H1 (cell line): ENCODE data around the gene NDST3. TPM values are rescaled to one million over a fixed set of nuclear protein-coding genes. Genes with fewer than 3 reads are reported as not detected.

Experiments
- CREB1 ChIP-seq: IDR thresholded peaks from 2 replicates; pipeline ENCODE4 v1.6.1; 2012; ENCODE audit warnings: inconsistent platforms
- EZH2 ChIP-seq: fragments of 200-600 bp; sonication (generic); IDR thresholded peaks from 2 replicates; pipeline ENCODE4 v1.7.1; 2012; ENCODE audit warnings: low read depth, mild to moderate bottlenecking, moderate library complexity, low read length, inconsistent platforms; ENCODE audit not compliant: severe bottlenecking
- GABPA ChIP-seq: IDR thresholded peaks from 2 replicates; pipeline ENCODE4 v1.6.1; 2011; ENCODE audit warnings: mild to moderate bottlenecking, low read length, moderate library complexity, borderline replicate concordance; ENCODE audit not compliant: insufficient read depth
- MAFK ChIP-seq: IDR thresholded peaks from 2 replicates; pipeline ENCODE4 v1.6.1; 2012; ENCODE audit warnings: low read depth, mild to moderate bottlenecking, improper control_type of control experiment, low read length
- SIX5 ChIP-seq: IDR thresholded peaks from 2 replicates; pipeline ENCODE4 v1.6.1; 2011; ENCODE audit warnings: mild to moderate bottlenecking, low read depth, low read length
- polyA plus RNA-seq, 7 experiments: library from polyadenylated mRNA; depleted of rRNA in 3 of 7; stranded (reverse) in 5 of 7; unstranded in 2 of 7; fragments of >200 nt in 5 of 7; fragments of 200-250 nt in 2 of 7; gene quantifications; 1 replicate in 5 of 7; 2 replicates in 1 of 7; 4 replicates in 1 of 7; pipeline versions ENCODE4 v1.2.1 to v1.2.3, GENCODE V29; 2011 to 2013; ENCODE audit warnings: missing spikeins in 2 of 7, mixed read lengths in 2 of 7
- total RNA-seq: library from RNA; stranded (reverse); fragmentation: NEBNext Ultra II Directional; extraction: Animal tissue kit (Norgen Biotek cat#: 25700); gene quantifications from 2 replicates; pipeline ENCODE4 v1.2.1, GENCODE V29; 2021

The NDST3 gene
- total and polyA plus RNA-seq, 2 of the 8 experiments (the other 6 are each of a cell fraction or from before 2014, with no cell fraction given), result 0.35 to 0.60 TPM

GRCh38 chr4:117996891-117997290 is 37.4 kb upstream of the NDST3 start (continued):
- no peak for TF ChIP-seq GABPA
- TF ChIP-seq CREB1, result no peak
- TF ChIP-seq MAFK, result no peak
- no peak for TF ChIP-seq SIX5
- no peak for TF ChIP-seq EZH2
